Mucosa of descending colon (tissue), 3 donors: ENCODE results near the gene FSTL4. TPM values are rescaled to one million over a fixed set of nuclear protein-coding genes. Genes with fewer than 3 reads are reported as not detected.

Source experiments
- ATAC-seq: fragments of 200-7000 bp; cut with Tn5 transposase; one replicate; pipeline ENCODE4 v1.9.1; 2020; ENCODE audit warnings: mild to moderate bottlenecking, moderate library complexity
- DNase-seq, 3 donors: peaks; one replicate each; pipeline ENCODE4 v3.0.0-alpha.2; 2020
- H3K36me3 ChIP-seq: fragments of 200-600 bp; one replicate; pipeline ENCODE4 v1.8.0; 2021; ENCODE audit warnings: low read depth, mild to moderate bottlenecking
- H3K4me1 ChIP-seq: fragments of 200-600 bp; one replicate; pipeline ENCODE4 v1.8.0; 2021; ENCODE audit warnings: low read depth, mild to moderate bottlenecking
- H3K4me3 ChIP-seq: fragments of 200-600 bp; one replicate; pipeline ENCODE4 v1.8.0; 2021; ENCODE audit warnings: mild to moderate bottlenecking
- H3K9me3 ChIP-seq: fragments of 200-600 bp; one replicate; pipeline ENCODE4 v1.8.0; 2021; ENCODE audit warnings: mild to moderate bottlenecking
- CTCF ChIP-seq: fragments of 200-600 bp; IDR thresholded peaks from one replicate; pipeline ENCODE4 v1.8.0; 2022; ENCODE audit warnings: antibody characterized with exemption, mild to moderate bottlenecking
- intact Hi-C, 2 donors: fragments of 100-400 bp; cut with DNase I in 1 of 2; cut with micrococcal nuclease in 1 of 2; formaldehyde crosslinking; loops; one replicate each; pipeline versions ENCODE4 v1.11.0 to v1.11.1; 2022; cut with DNase I, micrococcal nuclease
- total RNA-seq, 3 donors: library from RNA; stranded (reverse); fragmentation: NEBNext Ultra II Directional in 2 of 3; extraction: Animal tissue kit (Norgen Biotek cat#: 25700) in 2 of 3; gene quantifications; one replicate each; pipeline versions ENCODE4 v1.2.1 to v1.2.4, GENCODE V29; 2021 to 2023
- donor health status: DM: no; HTN: no; CAD: no; lungs with moderate emphysema.
- donor health status: DM: no; HTN: no; CAD: no.
- donor health status: DM: no; HTN: yes; CAD: no.

Gene FSTL4
- total RNA-seq, 3 donors from 2014 or later = 0.29 to 0.77 (median 0.57) TPM

- no peak for ATAC-seq
- Histone ChIP-seq H3K36me3 (no peaks in the 10 kb centered on the region), H3K4me1 (no peaks in the 10 kb centered on the region), H3K4me3 (no peak overlapping the region), H3K9me3 (no peaks in the 10 kb centered on the region)
- intact Hi-C loops = loop anchor here in 1 of 2 donors (10.0 kb wide), 1 partner anchor 438 kb away; no protein-coding TSS in a partner anchor
- no peak for TF ChIP-seq CTCF
- DNase-seq = no peak
Measured at GRCh38 chr5:133427121-133427777, 185.1 kb downstream of the FSTL4 start.

- Histone ChIP-seq H3K9me3 (no peaks in the 10 kb centered on the region), H3K4me1 (no peaks in the 10 kb centered on the region), H3K4me3 (no peak overlapping the region), H3K36me3 (no peaks in the 10 kb centered on the region)
- DNase-seq = no peak
- no peak for ATAC-seq
- no peak for TF ChIP-seq CTCF
- intact Hi-C loops = loop anchor here in 1 of 2 donors (10.0 kb wide), 1 partner anchor 439 kb away; no protein-coding TSS in a partner anchor
Measured at GRCh38 chr5:133426264-133426663, 186.1 kb downstream of the FSTL4 start.

GRCh38 chr5:133425764-133426163, 186.6 kb downstream of the FSTL4 start:
- H3K4me1 ChIP-seq = no peaks in the 10 kb centered on the region
- H3K36me3 ChIP-seq = no peaks in the 10 kb centered on the region
- ATAC-seq (no peak), DNase-seq (no peak)
- TF ChIP-seq CTCF = no peak
- H3K9me3 ChIP-seq = no peaks in the 10 kb centered on the region
- H3K4me3 ChIP-seq = no peak overlapping the region
- intact Hi-C loops = loop anchor here in 1 of 2 donors (10.0 kb wide), 1 partner anchor 439 kb away; no protein-coding TSS in a partner anchor

- intact Hi-C loops = loop anchor here in 1 of 2 donors (10.0 kb wide), 1 partner anchor 440 kb away; no protein-coding TSS in a partner anchor
- no peak for TF ChIP-seq CTCF
- Histone ChIP-seq H3K36me3 (no peaks in the 10 kb centered on the region), H3K9me3 (no peaks in the 10 kb centered on the region), H3K4me1 (no peaks in the 10 kb centered on the region), H3K4me3 (no peak overlapping the region)
- ATAC-seq = no peak
- DNase-seq = no peak
Measured at GRCh38 chr5:133425222-133425621, 187.1 kb downstream of the FSTL4 start.

GRCh38 chr5:133423618-133424282, 188.6 kb downstream of the FSTL4 start:
- H3K36me3 ChIP-seq = no peaks in the 10 kb centered on the region
- intact Hi-C loops = loop anchor here in 1 of 2 donors (10.0 kb wide), 1 partner anchor 441 kb away; no protein-coding TSS in a partner anchor
- peak; percentile 93 for TF ChIP-seq CTCF
- peak in 2 of 3 donors; percentile 73 to 77 for DNase-seq
- ATAC-seq = peak; percentile 91
- no peak overlapping the region for H3K4me3 ChIP-seq
- H3K9me3 ChIP-seq = no peaks in the 10 kb centered on the region
- no peaks in the 10 kb centered on the region for H3K4me1 ChIP-seq
